ENCODE results near the gene SLC6A8. TPM values are rescaled to one million over a fixed set of nuclear protein-coding genes. Genes with fewer than 3 reads are reported as not detected.

The SLC6A8 gene
- total RNA-seq, 1 experiment from 2014 or later = 49.8 TPM

GRCh38 chrX:153709726-153710674 is 22.3 kb downstream of the SLC6A8 start:
- no peaks in the 10 kb centered on the region for H3K4me1 ChIP-seq (ENCODE audit: insufficient read depth, low read length, poor library complexity, severe bottlenecking)
- H3K27me3 ChIP-seq (replicated peaks; ENCODE audit: insufficient read depth, low read depth, low read length, poor library complexity) = no peaks in the 10 kb centered on the region
- peaks cover 10% of the 10 kb centered on the region for H3K36me3 ChIP-seq (ENCODE audit: insufficient read depth, low read length, poor library complexity, severe bottlenecking)
- intact Hi-C loops (cut with micrococcal nuclease; ENCODE audit: unreplicated experiment) = no loop called here
- ChIA-PET CTCF (no interaction called here), POLR2A (ENCODE audit: low non-redundant PET) (no interaction called here)
- TF ChIP-seq CTCF (conservative IDR thresholded peaks at IDR 0.05; ENCODE audit: low read depth, low read length) = no peak
- no peak for TF ChIP-seq EZH2 (IDR thresholded peaks at IDR 0.05; ENCODE audit: borderline replicate concordance, low read depth, low read length, poor library complexity, severe bottlenecking)
- no peaks in the 10 kb centered on the region for H3K9me3 ChIP-seq (ENCODE audit: low read depth, low read length, poor library complexity, severe bottlenecking)
- no TSS peak for BruUV-seq (replicated peaks)
- no peak overlapping the region for H3K27ac ChIP-seq (ENCODE audit: low read depth, low read length, poor library complexity, severe bottlenecking)
- no peak overlapping the region for H3K4me3 ChIP-seq (ENCODE audit: low read depth, low read length, poor library complexity, severe bottlenecking)
- no peak for DNase-seq (ENCODE audit: low spot score)

GRCh38 chrX:153714256-153714655 is 26.5 kb downstream of the SLC6A8 start:
- ChIA-PET CTCF (interaction anchor here (0.6 kb wide), 2 partner anchors 70 to 597 kb away, joined by 3 to 8 read pairs; no protein-coding TSS in a partner anchor), POLR2A (ENCODE audit: low non-redundant PET) (no interaction called here)

GRCh38 chrX:153717445-153717844 is 29.7 kb downstream of the SLC6A8 start:
- H3K4me3 ChIP-seq (ENCODE audit: low read depth, low read length, poor library complexity, severe bottlenecking) = no peak overlapping the region
- H3K4me1 ChIP-seq (ENCODE audit: insufficient read depth, low read length, poor library complexity, severe bottlenecking) = peaks cover 5% of the 10 kb centered on the region
- no peaks in the 10 kb centered on the region for H3K27me3 ChIP-seq (replicated peaks; ENCODE audit: insufficient read depth, low read depth, low read length, poor library complexity)
- ChIA-PET CTCF (no interaction called here), POLR2A (ENCODE audit: low non-redundant PET) (no interaction called here)
- intact Hi-C loops (cut with micrococcal nuclease; ENCODE audit: unreplicated experiment) = no loop called here
- peaks cover 43% of the 10 kb centered on the region for H3K36me3 ChIP-seq (ENCODE audit: insufficient read depth, low read length, poor library complexity, severe bottlenecking)
- no TSS peak for BruUV-seq (replicated peaks)
- H3K9me3 ChIP-seq (ENCODE audit: low read depth, low read length, poor library complexity, severe bottlenecking) = no peaks in the 10 kb centered on the region
- TF ChIP-seq CTCF (conservative IDR thresholded peaks at IDR 0.05; ENCODE audit: low read depth, low read length) = no peak
- TF ChIP-seq EZH2 (IDR thresholded peaks at IDR 0.05; ENCODE audit: borderline replicate concordance, low read depth, low read length, poor library complexity, severe bottlenecking) = no peak
- no peak overlapping the region for H3K27ac ChIP-seq (ENCODE audit: low read depth, low read length, poor library complexity, severe bottlenecking)
- peak; percentile 47 for DNase-seq (ENCODE audit: low spot score)

More at GRCh38 chrX:153714256-153714655, 26.5 kb downstream of the SLC6A8 start:
- intact Hi-C loops (cut with micrococcal nuclease; ENCODE audit: unreplicated experiment) = no loop called here
- H3K27me3 ChIP-seq (replicated peaks; ENCODE audit: insufficient read depth, low read depth, low read length, poor library complexity) = no peaks in the 10 kb centered on the region
- H3K9me3 ChIP-seq (ENCODE audit: low read depth, low read length, poor library complexity, severe bottlenecking) = no peaks in the 10 kb centered on the region
- peaks cover 5% of the 10 kb centered on the region for H3K4me1 ChIP-seq (ENCODE audit: insufficient read depth, low read length, poor library complexity, severe bottlenecking)
- TF ChIP-seq EZH2 (IDR thresholded peaks at IDR 0.05; ENCODE audit: borderline replicate concordance, low read depth, low read length, poor library complexity, severe bottlenecking) = no peak
- no peak for TF ChIP-seq CTCF (conservative IDR thresholded peaks at IDR 0.05; ENCODE audit: low read depth, low read length)
- H3K27ac ChIP-seq (ENCODE audit: low read depth, low read length, poor library complexity, severe bottlenecking) = no peak overlapping the region
- H3K36me3 ChIP-seq (ENCODE audit: insufficient read depth, low read length, poor library complexity, severe bottlenecking) = peaks cover 29% of the 10 kb centered on the region
- DNase-seq (ENCODE audit: low spot score) = no peak
- no TSS peak for BruUV-seq (replicated peaks)
- H3K4me3 ChIP-seq (ENCODE audit: low read depth, low read length, poor library complexity, severe bottlenecking) = no peak overlapping the region

Measured in A673 (cell line).